Activated T-cell treated with anti-CD3 and anti-CD28 coated beads, Interleukin-2, amount 50 U/mL, for 72 hours (primary cell): ENCODE data around the gene FAM110A. TPM values are rescaled to one million over a fixed set of nuclear protein-coding genes. Genes with fewer than 3 reads are reported as not detected.

Experiments used
- ATAC-seq, 2 donors: fragments of 150-1000 bp; cut with Tn5 transposase; replicated peaks in 1 of 2; 2 replicates each; pipeline ENCODE4 v1.10.0; 2021; ENCODE audit warnings: moderate library complexity in 2 of 2, mild to moderate bottlenecking in 1 of 2
- DNase-seq, 2 donors: peaks; one replicate each; pipeline ENCODE4 v3.0.0; 2021 to 2022; ENCODE audit warnings: mixed read lengths in 1 of 2
- H3K27ac Mint-ChIP-seq: one replicate; pipeline ENCODE4 v1.8.0; 2022; ENCODE audit warnings: mild to moderate bottlenecking, moderate library complexity, mixed read lengths
- H3K27me3 Mint-ChIP-seq: one replicate; pipeline ENCODE4 v1.8.0; 2022; ENCODE audit warnings: low read depth, mixed read lengths
- H3K36me3 Mint-ChIP-seq, 2 donors: one replicate each; pipeline ENCODE4 v1.8.0; 2022; ENCODE audit warnings: mixed read lengths in 2 of 2, mild to moderate bottlenecking in 1 of 2; ENCODE audit not compliant: insufficient read depth in 2 of 2
- H3K4me1 Mint-ChIP-seq: one replicate; pipeline ENCODE4 v1.8.0; 2022; ENCODE audit warnings: low read depth, mixed read lengths
- H3K4me3 Mint-ChIP-seq, 2 donors: one replicate each; pipeline ENCODE4 v1.8.0; 2022; ENCODE audit warnings: mild to moderate bottlenecking in 2 of 2, mixed read lengths in 2 of 2, moderate library complexity in 2 of 2
- H3K9me3 Mint-ChIP-seq, 2 donors: one replicate each; pipeline ENCODE4 v1.8.0; 2022; ENCODE audit warnings: mixed read lengths in 2 of 2
- total RNA-seq, 2 donors: library from RNA; stranded (reverse); gene quantifications; one replicate each; pipeline ENCODE4 v1.2.3, GENCODE V29; 2022

The FAM110A gene
- total RNA-seq, 2 donors from 2014 or later = 21.1 to 24.5 TPM

DNA sequence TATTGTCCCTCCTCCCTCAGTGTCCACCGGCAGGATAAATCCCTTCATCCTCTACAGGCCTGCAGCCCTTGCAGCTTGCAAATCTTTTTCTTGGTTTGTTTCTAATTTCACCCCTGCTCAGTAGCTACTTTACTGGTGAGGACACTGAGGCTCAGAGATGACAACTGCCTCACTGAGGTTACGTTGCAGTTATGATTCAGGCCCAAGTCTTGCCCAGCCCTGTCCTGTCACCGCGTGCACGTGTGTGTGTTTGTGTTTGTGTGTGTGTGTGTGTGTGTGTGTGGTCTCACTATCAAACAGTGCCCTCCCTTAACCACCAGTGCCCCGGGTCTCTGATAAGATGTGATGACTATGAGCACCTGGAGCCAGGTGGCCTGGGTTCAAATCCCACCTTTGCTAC is 21.1 kb downstream of the FAM110A start:
- Mint-ChIP-seq H3K4me3 (no peak overlapping the region), H3K4me1 (peaks cover 59% of the 10 kb centered on the region), H3K27ac (no peak overlapping the region), H3K36me3 (peaks cover 0 to 2% of the 10 kb centered on the region in 2 donors), H3K9me3 (no peaks in the 10 kb centered on the region), H3K27me3 (no peaks in the 10 kb centered on the region)
- ATAC-seq (no peak), DNase-seq (no peak)

DNA sequence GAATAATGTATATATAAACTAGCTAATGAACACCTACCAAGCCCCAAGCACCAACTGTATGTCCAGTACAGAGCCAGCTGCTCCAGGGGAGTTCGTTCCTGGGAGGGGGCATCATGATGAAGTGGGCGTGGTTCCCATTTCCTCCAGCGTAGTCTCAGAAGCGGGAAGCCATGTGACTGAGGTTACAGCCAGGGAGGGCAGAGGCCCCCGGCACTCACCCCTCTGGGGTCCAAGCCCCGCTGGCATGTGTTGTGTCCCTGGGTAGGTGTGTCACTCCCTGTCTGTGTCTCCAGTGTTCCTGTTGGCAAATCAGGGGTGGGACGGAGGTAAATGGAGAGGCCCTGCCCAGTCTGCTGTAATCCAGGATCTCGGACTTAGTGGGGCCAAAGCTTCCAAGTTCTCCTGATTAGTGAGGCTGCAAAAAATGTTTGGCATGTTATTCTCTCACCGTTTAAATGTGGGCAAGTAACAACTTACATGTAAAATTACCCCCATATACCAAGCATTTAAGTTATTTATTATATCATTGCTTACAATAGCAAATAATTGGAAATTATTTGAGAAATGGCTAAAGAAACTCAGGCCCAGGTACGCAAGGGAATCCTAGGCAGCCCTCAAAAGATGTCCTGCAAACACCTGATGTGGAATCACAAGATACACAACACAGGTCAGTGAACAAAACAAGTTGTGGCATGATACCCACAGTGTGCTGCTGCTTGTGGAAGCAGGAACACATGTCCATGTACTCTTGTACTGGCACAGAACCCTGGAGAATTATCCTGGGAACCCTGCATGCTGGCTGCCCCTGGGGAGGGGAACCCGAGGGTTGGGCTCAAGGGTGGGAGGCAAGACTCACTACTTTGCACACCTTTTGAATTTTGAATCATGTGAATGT is 22.2 kb downstream of the FAM110A start:
- peak; percentile 18 to 26 for ATAC-seq
- H3K27ac Mint-ChIP-seq = no peak overlapping the region
- peak overlapping the region; percentile 5 to 57 for H3K4me3 Mint-ChIP-seq
- peaks cover 0 to 1% of the 10 kb centered on the region in 2 donors for H3K36me3 Mint-ChIP-seq
- no peaks in the 10 kb centered on the region for H3K27me3 Mint-ChIP-seq
- DNase-seq = no peak
- H3K9me3 Mint-ChIP-seq = no peaks in the 10 kb centered on the region
- H3K4me1 Mint-ChIP-seq = peaks cover 61% of the 10 kb centered on the region

DNA sequence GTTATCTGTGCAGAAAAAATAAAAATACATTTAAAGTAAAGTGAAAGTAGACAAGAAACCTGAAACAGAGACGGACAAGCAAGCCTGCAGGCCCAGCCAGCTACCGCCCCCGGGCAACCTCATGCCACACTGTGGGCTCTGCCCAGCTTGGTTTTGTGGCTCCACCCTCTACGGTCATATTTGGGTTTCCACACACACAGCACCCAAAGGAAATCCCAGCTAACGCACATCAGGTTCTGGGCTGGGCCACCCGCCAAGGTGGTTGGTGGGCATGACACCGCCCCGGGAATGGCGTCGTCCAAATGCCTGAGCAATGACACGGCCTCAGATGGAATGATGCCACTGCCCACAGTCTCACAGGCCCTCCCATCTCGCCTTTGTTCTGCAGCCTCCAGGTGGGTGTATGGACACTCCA is 22.9 kb downstream of the FAM110A start:
- Mint-ChIP-seq H3K9me3 (no peaks in the 10 kb centered on the region), H3K36me3 (no peaks in the 10 kb centered on the region), H3K27ac (no peak overlapping the region), H3K4me1 (peaks cover 57% of the 10 kb centered on the region), H3K4me3 (peak overlapping the region; percentile 5 to 57), H3K27me3 (no peaks in the 10 kb centered on the region)
- ATAC-seq (peak; percentile 83 to 93), DNase-seq (peak; percentile 68 to 69)

GRCh38 chr20:858011-858410 is 24.5 kb downstream of the FAM110A start:
- no peaks in the 10 kb centered on the region for H3K9me3 Mint-ChIP-seq
- DNase-seq (no peak), ATAC-seq (no peak)
- H3K27ac Mint-ChIP-seq = no peak overlapping the region
- no peak overlapping the region for H3K4me3 Mint-ChIP-seq
- H3K4me1 Mint-ChIP-seq = peaks cover 56% of the 10 kb centered on the region
- H3K36me3 Mint-ChIP-seq = no peaks in the 10 kb centered on the region
- no peaks in the 10 kb centered on the region for H3K27me3 Mint-ChIP-seq

- no peak overlapping the region for H3K4me3 Mint-ChIP-seq
- no peaks in the 10 kb centered on the region for H3K36me3 Mint-ChIP-seq
- DNase-seq (no peak), ATAC-seq (peak in 1 of 2 donors; percentile 13)
- H3K9me3 Mint-ChIP-seq = no peaks in the 10 kb centered on the region
- H3K27me3 Mint-ChIP-seq = no peaks in the 10 kb centered on the region
- peaks cover 38% of the 10 kb centered on the region for H3K4me1 Mint-ChIP-seq
- no peak overlapping the region for H3K27ac Mint-ChIP-seq
Observed at GRCh38 chr20:859751-860231, 26.3 kb downstream of the FAM110A start.

- no peak for ATAC-seq
- Mint-ChIP-seq H3K9me3 (no peaks in the 10 kb centered on the region), H3K36me3 (no peaks in the 10 kb centered on the region), H3K27ac (no peak overlapping the region), H3K4me3 (no peak overlapping the region), H3K27me3 (no peaks in the 10 kb centered on the region), H3K4me1 (peaks cover 32% of the 10 kb centered on the region)
- no peak for DNase-seq
Observed at GRCh38 chr20:860891-861290, 27.4 kb downstream of the FAM110A start.

GRCh38 chr20:865440-865839 is 31.9 kb downstream of the FAM110A start:
- Mint-ChIP-seq H3K27ac (no peak overlapping the region), H3K4me3 (no peak overlapping the region), H3K27me3 (no peaks in the 10 kb centered on the region), H3K4me1 (no peaks in the 10 kb centered on the region), H3K36me3 (no peaks in the 10 kb centered on the region), H3K9me3 (no peaks in the 10 kb centered on the region)
- ATAC-seq (no peak), DNase-seq (no peak)

GRCh38 chr20:868279-868678 is 34.8 kb downstream of the FAM110A start:
- H3K9me3 Mint-ChIP-seq = no peaks in the 10 kb centered on the region
- no peak overlapping the region for H3K4me3 Mint-ChIP-seq
- ATAC-seq (no peak), DNase-seq (no peak)
- no peaks in the 10 kb centered on the region for H3K27me3 Mint-ChIP-seq
- no peaks in the 10 kb centered on the region for H3K4me1 Mint-ChIP-seq
- no peaks in the 10 kb centered on the region for H3K36me3 Mint-ChIP-seq
- H3K27ac Mint-ChIP-seq = no peak overlapping the region

DNA sequence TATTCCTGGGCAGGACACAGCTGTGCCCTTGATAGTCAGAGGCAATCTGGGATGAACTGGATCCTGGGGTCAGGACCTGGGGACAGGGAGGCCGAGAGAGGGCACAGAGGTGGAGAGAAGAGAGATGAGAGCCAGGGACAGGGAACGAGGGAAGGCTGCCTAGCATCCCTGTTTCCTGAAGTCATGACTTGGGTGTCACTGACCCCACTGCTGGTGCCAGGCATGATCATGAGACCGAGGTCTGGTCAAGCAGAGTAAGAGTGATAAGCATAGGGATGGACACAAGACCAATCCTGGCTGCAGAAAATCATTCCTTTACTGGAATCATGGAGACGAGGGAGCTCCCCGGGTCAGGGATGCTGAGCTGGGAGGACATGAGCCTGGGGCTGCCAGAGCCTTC is 36.1 kb downstream of the FAM110A start:
- Mint-ChIP-seq H3K27me3 (no peaks in the 10 kb centered on the region), H3K36me3 (no peaks in the 10 kb centered on the region), H3K27ac (no peak overlapping the region), H3K4me1 (no peaks in the 10 kb centered on the region), H3K4me3 (no peak overlapping the region), H3K9me3 (no peaks in the 10 kb centered on the region)
- ATAC-seq (no peak), DNase-seq (no peak)

- ATAC-seq (no peak), DNase-seq (no peak)
- no peak overlapping the region for H3K27ac Mint-ChIP-seq
- H3K9me3 Mint-ChIP-seq = no peaks in the 10 kb centered on the region
- no peaks in the 10 kb centered on the region for H3K27me3 Mint-ChIP-seq
- no peaks in the 10 kb centered on the region for H3K36me3 Mint-ChIP-seq
- H3K4me1 Mint-ChIP-seq = no peaks in the 10 kb centered on the region
- H3K4me3 Mint-ChIP-seq = no peak overlapping the region
Observed at GRCh38 chr20:870758-871157, 37.2 kb downstream of the FAM110A start.

GRCh38 chr20:871436-871835 is 37.9 kb downstream of the FAM110A start:
- Mint-ChIP-seq H3K4me1 (no peaks in the 10 kb centered on the region), H3K27ac (no peak overlapping the region), H3K27me3 (no peaks in the 10 kb centered on the region), H3K9me3 (no peaks in the 10 kb centered on the region), H3K36me3 (no peaks in the 10 kb centered on the region), H3K4me3 (no peak overlapping the region)
- DNase-seq = no peak
- no peak for ATAC-seq

DNA sequence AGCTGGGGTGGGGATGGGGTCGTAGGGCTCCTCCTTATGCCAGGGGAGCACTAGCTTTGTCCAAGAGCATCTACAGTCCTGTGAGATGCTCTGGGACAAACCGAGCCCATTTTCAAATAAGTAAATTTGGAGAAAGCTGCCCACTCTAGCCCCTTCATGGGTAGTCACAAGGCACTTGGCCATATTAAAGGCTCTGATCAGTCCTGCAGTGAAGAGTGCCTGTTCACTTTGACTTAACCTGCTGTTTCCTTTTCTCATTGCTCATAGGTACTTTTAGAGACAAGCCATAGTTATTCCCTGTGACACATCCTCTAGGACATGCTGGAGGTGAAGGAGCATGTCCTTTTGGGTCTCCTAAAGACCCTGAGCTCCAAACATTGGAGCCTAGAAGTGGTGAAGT is 38.4 kb downstream of the FAM110A start:
- Mint-ChIP-seq H3K9me3 (no peaks in the 10 kb centered on the region), H3K36me3 (no peaks in the 10 kb centered on the region), H3K27ac (no peak overlapping the region), H3K4me3 (no peak overlapping the region), H3K27me3 (peaks cover 3% of the 10 kb centered on the region), H3K4me1 (no peaks in the 10 kb centered on the region)
- DNase-seq (no peak), ATAC-seq (no peak)

GRCh38 chr20:872855-873520 is 39.5 kb downstream of the FAM110A start:
- no peak for ATAC-seq
- Mint-ChIP-seq H3K4me1 (no peaks in the 10 kb centered on the region), H3K27ac (no peak overlapping the region), H3K27me3 (peaks cover 7% of the 10 kb centered on the region), H3K36me3 (no peaks in the 10 kb centered on the region), H3K4me3 (no peak overlapping the region), H3K9me3 (no peaks in the 10 kb centered on the region)
- no peak for DNase-seq
